Tibial artery (tissue), 4 donors: ENCODE data around the gene EPB41L2.
A peak's percentile ranks its signal among the peaks of the same experiment; 100 is the strongest.

Experiments used
- DNase-seq, 2 donors: peaks; one replicate each; pipeline ENCODE4 v3.0.0-alpha.2; 2019
- H3K27ac ChIP-seq, 2 donors: fragments of 200-600 bp; sonication (generic) in 1 of 2; 1 replicate in 1 of 2; 2 replicates in 1 of 2; pipeline ENCODE4 v1.5.1; 2018 to 2019; ENCODE audit warnings: mild to moderate bottlenecking in 1 of 2
- H3K27me3 ChIP-seq, 2 donors: fragments of 200-600 bp; sonication (generic) in 1 of 2; one replicate each; pipeline versions ENCODE4 v1.5.1 to v1.6.0; 2016 to 2019
- H3K36me3 ChIP-seq, 3 donors: fragments of 200-600 bp; sonication (generic) in 2 of 3; one replicate each; pipeline ENCODE4 v1.5.1; 2016 to 2019; ENCODE audit warnings: mild to moderate bottlenecking in 2 of 3
- H3K4me1 ChIP-seq, 4 donors: fragments of 200-600 bp; sonication (generic) in 2 of 4; 1 replicate in 3 of 4; 2 replicates in 1 of 4; pipeline ENCODE4 v1.5.1; 2016 to 2019
- H3K4me3 ChIP-seq, 2 donors: fragments of 200-600 bp; sonication (generic) in 1 of 2; 1 replicate in 1 of 2; 2 replicates in 1 of 2; pipeline ENCODE4 v1.5.1; 2018 to 2019; ENCODE audit warnings: mild to moderate bottlenecking in 2 of 2
- H3K9me3 ChIP-seq, 3 donors: fragments of 200-600 bp; sonication (generic) in 1 of 3; one replicate each; pipeline ENCODE4 v1.5.1; 2016 to 2019
- CTCF ChIP-seq, 2 experiments: fragments of 200-600 bp in 1 of 2; fragments of 450-650 bp in 1 of 2; IDR thresholded peaks; one replicate each; pipeline ENCODE4 v1.5.1; 2017 to 2019; ENCODE audit warnings: antibody characterized with exemption in 2 of 2, mild to moderate bottlenecking in 1 of 2, moderate library complexity in 1 of 2
- intact Hi-C: fragments of 100-400 bp; cut with DNase I; formaldehyde crosslinking; loops from one replicate; pipeline ENCODE4 v1.15.0; 2023; ENCODE audit warnings: low total_unique reads

Gene EPB41L2

GRCh38 chr6:131048933-131049515 lies 14.0 kb downstream of the EPB41L2 start:
- no peak overlapping the region for H3K27ac ChIP-seq
- no peaks in the 10 kb centered on the region for H3K36me3 ChIP-seq
- no peak for TF ChIP-seq CTCF (IDR thresholded peaks at IDR 0.05)
- no peak for DNase-seq
- no peak overlapping the region for H3K4me3 ChIP-seq
- H3K9me3 ChIP-seq: peaks cover 0 to 8% (median 7%) of the 10 kb centered on the region in 3 donors
- intact Hi-C loops: no loop called here
- peaks cover 0 to 22% (median 13%) of the 10 kb centered on the region in 4 donors for H3K4me1 ChIP-seq
- no peaks in the 10 kb centered on the region for H3K27me3 ChIP-seq

GRCh38 chr6:131048459-131048858 lies 14.6 kb downstream of the EPB41L2 start:
- DNase-seq: no peak
- no peaks in the 10 kb centered on the region for H3K36me3 ChIP-seq
- intact Hi-C loops: no loop called here

GRCh38 chr6:131045139-131045538 lies 17.9 kb downstream of the EPB41L2 start:
- H3K9me3 ChIP-seq: no peaks in the 10 kb centered on the region
- peaks cover 0 to 22% (median 13%) of the 10 kb centered on the region in 4 donors for H3K4me1 ChIP-seq
- no peak overlapping the region for H3K27ac ChIP-seq
- intact Hi-C loops: no loop called here
- H3K27me3 ChIP-seq: no peaks in the 10 kb centered on the region
- no peaks in the 10 kb centered on the region for H3K36me3 ChIP-seq
- DNase-seq: no peak
- no peak overlapping the region for H3K4me3 ChIP-seq
- no peak for TF ChIP-seq CTCF (IDR thresholded peaks at IDR 0.05)

More at GRCh38 chr6:131048459-131048858, 14.6 kb downstream of the EPB41L2 start:
- no peak overlapping the region for H3K27ac ChIP-seq
- no peak for TF ChIP-seq CTCF (IDR thresholded peaks at IDR 0.05)
- no peak overlapping the region for H3K4me3 ChIP-seq
- peaks cover 0 to 22% (median 13%) of the 10 kb centered on the region in 4 donors for H3K4me1 ChIP-seq
- peaks cover 0 to 2% (median 1%) of the 10 kb centered on the region in 3 donors for H3K9me3 ChIP-seq
- no peaks in the 10 kb centered on the region for H3K27me3 ChIP-seq

GRCh38 chr6:131043902-131044447 lies 19.1 kb downstream of the EPB41L2 start:
- H3K9me3 ChIP-seq: no peaks in the 10 kb centered on the region
- no peaks in the 10 kb centered on the region for H3K36me3 ChIP-seq
- H3K27me3 ChIP-seq: no peaks in the 10 kb centered on the region
- no peak overlapping the region for H3K27ac ChIP-seq
- intact Hi-C loops: no loop called here
- H3K4me3 ChIP-seq: no peak overlapping the region
- H3K4me1 ChIP-seq: peaks cover 0 to 17% (median 4%) of the 10 kb centered on the region in 4 donors
- no peak for DNase-seq
- no peak for TF ChIP-seq CTCF (IDR thresholded peaks at IDR 0.05)

GRCh38 chr6:131042664-131043063 lies 20.4 kb downstream of the EPB41L2 start:
- Histone ChIP-seq H3K36me3 (no peaks in the 10 kb centered on the region), H3K27ac (peak overlapping the region in 1 of 2 donors; percentile 2), H3K9me3 (no peaks in the 10 kb centered on the region), H3K27me3 (no peaks in the 10 kb centered on the region), H3K4me3 (no peak overlapping the region), H3K4me1 (peaks cover 0 to 24% (median 5%) of the 10 kb centered on the region in 4 donors)
- no peak for TF ChIP-seq CTCF (IDR thresholded peaks at IDR 0.05)
- intact Hi-C loops: no loop called here
- DNase-seq: no peak
